Dendritic cell treated with granulocyte-macrophage colony-stimulating factor and Interleukin-4, amounts not matched to agents 40 ng/mL and 50 ng/mL, for 4 days (primary cell): ENCODE data around the gene BTBD7.
"Not testable (repeated sequence)": the region's sequence is repeated elsewhere in the genome, so short reads cannot be mapped to it uniquely, and the experiment has no call there.

ENCODE experiments used
- H3K27ac Mint-ChIP-seq: one replicate; pipeline ENCODE4 v1.8.0; 2022; ENCODE audit warnings: mild to moderate bottlenecking, mixed read lengths
- H3K27me3 Mint-ChIP-seq: one replicate; pipeline ENCODE4 v1.8.0; 2022; ENCODE audit warnings: mild to moderate bottlenecking, mixed read lengths
- H3K36me3 Mint-ChIP-seq: one replicate; pipeline ENCODE4 v1.8.0; 2022; ENCODE audit warnings: low read depth, mixed read lengths
- H3K4me1 Mint-ChIP-seq: one replicate; pipeline ENCODE4 v1.8.0; 2022; ENCODE audit warnings: low read depth, mixed read lengths
- H3K4me3 Mint-ChIP-seq: one replicate; pipeline ENCODE4 v1.8.0; 2022; ENCODE audit warnings: mild to moderate bottlenecking, moderate library complexity, mixed read lengths
- H3K9me3 Mint-ChIP-seq: one replicate; pipeline ENCODE4 v1.8.0; 2022; ENCODE audit warnings: mixed read lengths
- intact Hi-C: fragments of 100-400 bp; cut with micrococcal nuclease; formaldehyde crosslinking; loops from one replicate; pipeline ENCODE4 v1.15.0; 2022

The BTBD7 gene

GRCh38 chr14:93332853-93333630 is at the start of gene BTBD7:
TSS of gene BTBD7 (minus strand) at chr14:93333036. CDS start at chr14:93296051, 36,985 bp downstream.
- peak within 1 kb of the TSS; percentile 93 for H3K27ac Mint-ChIP-seq
- no peaks in the 10 kb centered on the region for H3K9me3 Mint-ChIP-seq
- peak within 1 kb of the TSS; percentile 85 for H3K4me3 Mint-ChIP-seq
- intact Hi-C loops: loop anchor here (5.0 to 10.0 kb wide), 3 partner anchors 39 to 212 kb away; partner anchors contain the start of genes GON7 and UBR7
- peaks cover 41% of the 10 kb centered on the region for H3K4me1 Mint-ChIP-seq
- H3K36me3 Mint-ChIP-seq: peaks cover 15% of the 10 kb centered on the region
- no peaks in the 10 kb centered on the region for H3K27me3 Mint-ChIP-seq

- H3K36me3 Mint-ChIP-seq: no peaks in the 10 kb centered on the region
- peaks cover 15% of the 10 kb centered on the region for H3K4me1 Mint-ChIP-seq
- no peak overlapping the region for H3K4me3 Mint-ChIP-seq
- intact Hi-C loops: no loop called here
- H3K27ac Mint-ChIP-seq: no peak overlapping the region
- H3K9me3 Mint-ChIP-seq: no peaks in the 10 kb centered on the region
- H3K27me3 Mint-ChIP-seq: peaks cover 5% of the 10 kb centered on the region
These were observed 48.8 kb upstream of the BTBD7 start for GRCh38 chr14:93381644-93382043.

GRCh38 chr14:93379831-93380230 is 47.0 kb upstream of the BTBD7 start:
- intact Hi-C loops: no loop called here
- H3K36me3 Mint-ChIP-seq: no peaks in the 10 kb centered on the region
- H3K9me3 Mint-ChIP-seq: peaks cover 10% of the 10 kb centered on the region
- H3K27me3 Mint-ChIP-seq: peaks cover 5% of the 10 kb centered on the region
- H3K4me3 Mint-ChIP-seq: no peak overlapping the region
- no peak overlapping the region for H3K27ac Mint-ChIP-seq
- peaks cover 28% of the 10 kb centered on the region for H3K4me1 Mint-ChIP-seq

- H3K9me3 Mint-ChIP-seq: peaks cover 29% of the 10 kb centered on the region
- H3K36me3 Mint-ChIP-seq: no peaks in the 10 kb centered on the region
- no peak overlapping the region for H3K27ac Mint-ChIP-seq
- H3K4me1 Mint-ChIP-seq: peaks cover 47% of the 10 kb centered on the region
- H3K27me3 Mint-ChIP-seq: no peaks in the 10 kb centered on the region
- intact Hi-C loops: no loop called here
- H3K4me3 Mint-ChIP-seq: no peak overlapping the region
These were observed 42.9 kb upstream of the BTBD7 start for GRCh38 chr14:93375673-93376156.

- Mint-ChIP-seq H3K4me3 (no peak overlapping the region), H3K36me3 (no peaks in the 10 kb centered on the region), H3K27me3 (no peaks in the 10 kb centered on the region), H3K27ac (peak overlapping the region; percentile 82), H3K9me3 (peaks cover 18% of the 10 kb centered on the region), H3K4me1 (peaks cover 47% of the 10 kb centered on the region)
- intact Hi-C loops: loop anchor here (5.0 kb wide), 1 partner anchor 37 kb away; the partner anchor contains the start of gene BTBD7
These were observed 37.0 kb upstream of the BTBD7 start for GRCh38 chr14:93369713-93370266.

GRCh38 chr14:93368996-93369712 is 36.3 kb upstream of the BTBD7 start:
- peaks cover 45% of the 10 kb centered on the region for H3K4me1 Mint-ChIP-seq
- peaks cover 13% of the 10 kb centered on the region for H3K9me3 Mint-ChIP-seq
- H3K36me3 Mint-ChIP-seq: no peaks in the 10 kb centered on the region
- no peak overlapping the region for H3K4me3 Mint-ChIP-seq
- intact Hi-C loops: no loop called here
- peak overlapping the region; percentile 82 for H3K27ac Mint-ChIP-seq
- no peaks in the 10 kb centered on the region for H3K27me3 Mint-ChIP-seq

GRCh38 chr14:93354873-93355272 is 22.0 kb upstream of the BTBD7 start:
- H3K9me3 Mint-ChIP-seq, H3K36me3 Mint-ChIP-seq, H3K4me1 Mint-ChIP-seq, H3K27me3 Mint-ChIP-seq, intact Hi-C loops, H3K4me3 Mint-ChIP-seq, H3K27ac Mint-ChIP-seq: not testable (repeated sequence)

GRCh38 chr14:93348292-93348691 is 15.5 kb upstream of the BTBD7 start:
- intact Hi-C loops: no loop called here
- no peak overlapping the region for H3K27ac Mint-ChIP-seq

GRCh38 chr14:93347850-93348249 is 15.0 kb upstream of the BTBD7 start:
- no peak overlapping the region for H3K27ac Mint-ChIP-seq
- peaks cover 16% of the 10 kb centered on the region for H3K9me3 Mint-ChIP-seq
- H3K27me3 Mint-ChIP-seq: no peaks in the 10 kb centered on the region
- no peaks in the 10 kb centered on the region for H3K36me3 Mint-ChIP-seq
- peaks cover 8% of the 10 kb centered on the region for H3K4me1 Mint-ChIP-seq
- intact Hi-C loops: no loop called here
- no peak overlapping the region for H3K4me3 Mint-ChIP-seq

More at GRCh38 chr14:93348292-93348691, 15.5 kb upstream of the BTBD7 start:
- Mint-ChIP-seq H3K36me3 (no peaks in the 10 kb centered on the region), H3K9me3 (peaks cover 16% of the 10 kb centered on the region), H3K27me3 (no peaks in the 10 kb centered on the region), H3K4me1 (peaks cover 4% of the 10 kb centered on the region), H3K4me3 (no peak overlapping the region)

GRCh38 chr14:93346926-93347721 is 14.3 kb upstream of the BTBD7 start, which contains the start of gene COX8C:
TSS of gene COX8C (plus strand) at chr14:93347182. CDS start at chr14:93347269, 87 bp downstream.
- Mint-ChIP-seq H3K4me3 (no peak within 1 kb of the TSS), H3K27me3 (no peaks in the 10 kb centered on the region), H3K27ac (no peak within 1 kb of the TSS), H3K9me3 (peaks cover 16% of the 10 kb centered on the region), H3K4me1 (peaks cover 16% of the 10 kb centered on the region), H3K36me3 (no peaks in the 10 kb centered on the region)
- intact Hi-C loops: no loop called here

- H3K9me3 Mint-ChIP-seq: peaks cover 16% of the 10 kb centered on the region
- H3K4me3 Mint-ChIP-seq: no peak overlapping the region
- no peak overlapping the region for H3K27ac Mint-ChIP-seq
- H3K27me3 Mint-ChIP-seq: no peaks in the 10 kb centered on the region
- intact Hi-C loops: no loop called here
- no peaks in the 10 kb centered on the region for H3K36me3 Mint-ChIP-seq
- H3K4me1 Mint-ChIP-seq: peaks cover 17% of the 10 kb centered on the region
These were observed 11.0 kb upstream of the BTBD7 start for GRCh38 chr14:93343797-93344196.

GRCh38 chr14:93343266-93343665 is 10.4 kb upstream of the BTBD7 start:
- intact Hi-C loops: no loop called here
- Mint-ChIP-seq H3K4me1 (peaks cover 17% of the 10 kb centered on the region), H3K36me3 (no peaks in the 10 kb centered on the region), H3K4me3 (no peak overlapping the region), H3K27ac (no peak overlapping the region), H3K9me3 (peaks cover 16% of the 10 kb centered on the region), H3K27me3 (no peaks in the 10 kb centered on the region)

- intact Hi-C loops: loop anchor here (10.0 kb wide), 1 partner anchor 207 kb away; no protein-coding TSS in a partner anchor
- peaks cover 19% of the 10 kb centered on the region for H3K4me1 Mint-ChIP-seq
- H3K9me3 Mint-ChIP-seq: no peaks in the 10 kb centered on the region
- H3K27ac Mint-ChIP-seq: no peak overlapping the region
- peaks cover 4% of the 10 kb centered on the region for H3K36me3 Mint-ChIP-seq
- H3K27me3 Mint-ChIP-seq: no peaks in the 10 kb centered on the region
- no peak overlapping the region for H3K4me3 Mint-ChIP-seq
These were observed 5.0 kb upstream of the BTBD7 start for GRCh38 chr14:93337884-93338283.
